ENCODE measurements around the gene RIPK1. TPM values are rescaled to one million over a fixed set of nuclear protein-coding genes. Genes with fewer than 3 reads are reported as not detected.
"Not testable (repeated sequence)": the region's sequence is repeated elsewhere in the genome, so short reads cannot be mapped to it uniquely, and the experiment has no call there.

The RIPK1 gene
- total RNA-seq, 1 donor from 2014 or later: 21.8 TPM

GRCh38 chr6:3135668-3136291 lies 67.5 kb downstream of the RIPK1 start:
- ATAC-seq (ENCODE audit: low read depth) (no peak), DNase-seq (no peak)
- Mint-ChIP-seq H3K4me3 (no peak overlapping the region), H3K4me1 (peaks cover 12% of the 10 kb centered on the region), H3K36me3 (ENCODE audit: low read depth) (peaks cover 46% of the 10 kb centered on the region), H3K27ac (no peak overlapping the region), H3K27me3 (no peaks in the 10 kb centered on the region), H3K9me3 (no peaks in the 10 kb centered on the region)
- no peak for TF ChIP-seq CTCF (IDR thresholded peaks at IDR 0.05)
- ChIA-PET POLR2A (no interaction called here), CTCF (no interaction called here)
- intact Hi-C loops (cut with micrococcal nuclease): no loop called here

GRCh38 chr6:3136292-3137011 lies 68.2 kb downstream of the RIPK1 start:
- no peaks in the 10 kb centered on the region for H3K9me3 Mint-ChIP-seq
- ATAC-seq (ENCODE audit: low read depth): no peak
- no peak for DNase-seq
- intact Hi-C loops (cut with micrococcal nuclease): no loop called here
- H3K27me3 Mint-ChIP-seq: no peaks in the 10 kb centered on the region
- ChIA-PET POLR2A (no interaction called here), CTCF (no interaction called here)
- TF ChIP-seq CTCF (IDR thresholded peaks at IDR 0.05): no peak
- H3K36me3 Mint-ChIP-seq (ENCODE audit: low read depth): peaks cover 41% of the 10 kb centered on the region
- H3K4me1 Mint-ChIP-seq: peaks cover 12% of the 10 kb centered on the region
- H3K4me3 Mint-ChIP-seq: no peak overlapping the region
- H3K27ac Mint-ChIP-seq: no peak overlapping the region

GRCh38 chr6:3137057-3137777 lies 68.9 kb downstream of the RIPK1 start:
- intact Hi-C loops (cut with micrococcal nuclease): no loop called here
- no peak for TF ChIP-seq CTCF (IDR thresholded peaks at IDR 0.05)
- DNase-seq (no peak), ATAC-seq (ENCODE audit: low read depth) (no peak)
- H3K27me3 Mint-ChIP-seq: no peaks in the 10 kb centered on the region
- no peaks in the 10 kb centered on the region for H3K9me3 Mint-ChIP-seq
- POLR2A ChIA-PET: no interaction called here
- peaks cover 12% of the 10 kb centered on the region for H3K4me1 Mint-ChIP-seq
- H3K27ac Mint-ChIP-seq: no peak overlapping the region
- peaks cover 34% of the 10 kb centered on the region for H3K36me3 Mint-ChIP-seq (ENCODE audit: low read depth)
- CTCF ChIA-PET: no interaction called here
- H3K4me3 Mint-ChIP-seq: no peak overlapping the region

GRCh38 chr6:3137873-3138272 lies 69.6 kb downstream of the RIPK1 start:
- H3K4me1 Mint-ChIP-seq: peaks cover 12% of the 10 kb centered on the region
- DNase-seq; intact Hi-C loops (cut with micrococcal nuclease); H3K4me3 Mint-ChIP-seq; CTCF ChIA-PET; ATAC-seq (ENCODE audit: low read depth); H3K9me3 Mint-ChIP-seq; H3K27me3 Mint-ChIP-seq; POLR2A ChIA-PET; H3K27ac Mint-ChIP-seq: not testable (repeated sequence)
- H3K36me3 Mint-ChIP-seq (ENCODE audit: low read depth): peaks cover 32% of the 10 kb centered on the region

GRCh38 chr6:3138341-3138740 lies 70.0 kb downstream of the RIPK1 start:
- ATAC-seq (ENCODE audit: low read depth): no peak
- intact Hi-C loops (cut with micrococcal nuclease): no loop called here
- no peak for DNase-seq
- H3K4me3 Mint-ChIP-seq: no peak overlapping the region
- peaks cover 35% of the 10 kb centered on the region for H3K36me3 Mint-ChIP-seq (ENCODE audit: low read depth)
- H3K4me1 Mint-ChIP-seq: peaks cover 12% of the 10 kb centered on the region
- POLR2A ChIA-PET: no interaction called here
- CTCF ChIA-PET: no interaction called here
- no peaks in the 10 kb centered on the region for H3K27me3 Mint-ChIP-seq
- H3K9me3 Mint-ChIP-seq: no peaks in the 10 kb centered on the region
- no peak overlapping the region for H3K27ac Mint-ChIP-seq
- no peak for TF ChIP-seq CTCF (IDR thresholded peaks at IDR 0.05)
